ENCODE results near the gene PSIP1. TPM values are rescaled to one million over a fixed set of nuclear protein-coding genes. Genes with fewer than 3 reads are reported as not detected.
A peak's percentile ranks its signal among the peaks of the same experiment; 100 is the strongest.

Gene PSIP1
- total and polyA plus RNA-seq, 4 donors = 14.8 to 75.1 (median 29.8) TPM

GRCh38 chr9:15501803-15502202 is 9.0 kb downstream of the PSIP1 start:
- Histone ChIP-seq H3K36me3 (ENCODE audit: control insufficient read depth in 4 of 4, insufficient read depth in 4 of 4, low read length in 4 of 4) (peaks cover 5 to 30% (median 15%) of the 10 kb centered on the region in 4 donors), H3K9ac (ENCODE audit: insufficient read depth in 1 of 2, low read length in 2 of 2) (no peak overlapping the region), H3K27me3 (ENCODE audit: control insufficient read depth in 3 of 3, insufficient read depth in 3 of 3, low read length in 2 of 3) (no peaks in the 10 kb centered on the region), H3K4me3 (no peak overlapping the region), H3K27ac (ENCODE audit: low read depth in 1 of 2, low read length in 1 of 2) (no peak overlapping the region), H3K4me1 (ENCODE audit: control insufficient read depth in 5 of 5, insufficient read depth in 5 of 5, low read length in 5 of 5) (peaks cover 0 to 13% (median 1%) of the 10 kb centered on the region in 5 donors), H3K9me3 (ENCODE audit: control insufficient read depth in 4 of 4, insufficient read depth in 3 of 4, low read length in 3 of 4) (no peaks in the 10 kb centered on the region)
- 90 to 93% methylated on average over 5 of the region's 5 CpGs for WGBS, 2 donors
- TF ChIP-seq CTCF (IDR thresholded peaks at IDR 0.05; ENCODE audit: control extremely low read depth, extremely low read depth) = no peak
- ATAC-seq (ENCODE audit: insufficient read depth, low FRiP score) (no peak), DNase-seq (no peak)

GRCh38 chr9:15501179-15501578 is 9.6 kb downstream of the PSIP1 start:
- WGBS, 2 donors = 43 to 50% methylated on average over 6 of the region's 6 CpGs
- no peak overlapping the region for H3K4me3 ChIP-seq
- H3K27me3 ChIP-seq (ENCODE audit: control insufficient read depth in 3 of 3, insufficient read depth in 3 of 3, low read length in 2 of 3) = no peaks in the 10 kb centered on the region
- peaks cover 4 to 29% (median 11%) of the 10 kb centered on the region in 4 donors for H3K36me3 ChIP-seq (ENCODE audit: control insufficient read depth in 4 of 4, insufficient read depth in 4 of 4, low read length in 4 of 4)
- TF ChIP-seq CTCF (IDR thresholded peaks at IDR 0.05; ENCODE audit: control extremely low read depth, extremely low read depth) = no peak
- no peaks in the 10 kb centered on the region for H3K9me3 ChIP-seq (ENCODE audit: control insufficient read depth in 4 of 4, insufficient read depth in 3 of 4, low read length in 3 of 4)
- DNase-seq (peak in 2 of 3 donors; percentile 29 to 33), ATAC-seq (ENCODE audit: insufficient read depth, low FRiP score) (no peak)
- H3K27ac ChIP-seq (ENCODE audit: low read depth in 1 of 2, low read length in 1 of 2) = no peak overlapping the region
- H3K4me1 ChIP-seq (ENCODE audit: control insufficient read depth in 5 of 5, insufficient read depth in 5 of 5, low read length in 5 of 5) = peaks cover 0 to 13% (median 1%) of the 10 kb centered on the region in 5 donors
- no peak overlapping the region for H3K9ac ChIP-seq (ENCODE audit: insufficient read depth in 1 of 2, low read length in 2 of 2)

DNA sequence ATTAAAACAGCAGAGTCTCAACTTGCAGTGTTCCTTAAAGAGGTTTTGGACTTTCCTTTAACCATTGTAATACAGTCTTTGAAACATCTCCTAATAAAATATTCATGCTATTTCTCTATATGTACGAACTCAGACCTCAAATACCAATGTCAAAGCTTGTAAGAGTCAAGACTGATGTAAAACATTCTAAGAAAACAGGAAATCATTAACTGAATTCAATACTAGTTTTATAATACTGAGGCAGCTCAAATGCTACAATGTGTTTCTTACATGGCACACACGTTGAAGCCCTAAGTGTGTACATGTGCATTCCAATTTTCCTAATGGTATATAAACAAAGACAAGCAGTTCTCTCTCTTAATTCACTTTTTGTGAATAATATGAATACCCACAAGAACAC is 11.6 kb downstream of the PSIP1 start:
- Histone ChIP-seq H3K4me3 (no peak overlapping the region), H3K9me3 (ENCODE audit: control insufficient read depth in 4 of 4, insufficient read depth in 3 of 4, low read length in 3 of 4) (no peaks in the 10 kb centered on the region), H3K9ac (ENCODE audit: insufficient read depth in 1 of 2, low read length in 2 of 2) (no peak overlapping the region), H3K27me3 (ENCODE audit: control insufficient read depth in 3 of 3, insufficient read depth in 3 of 3, low read length in 2 of 3) (no peaks in the 10 kb centered on the region), H3K27ac (ENCODE audit: low read depth in 1 of 2, low read length in 1 of 2) (no peak overlapping the region), H3K36me3 (ENCODE audit: control insufficient read depth in 4 of 4, insufficient read depth in 4 of 4, low read length in 4 of 4) (peaks cover 0 to 22% (median 5%) of the 10 kb centered on the region in 4 donors), H3K4me1 (ENCODE audit: control insufficient read depth in 5 of 5, insufficient read depth in 5 of 5, low read length in 5 of 5) (peaks cover 0 to 13% (median 0%) of the 10 kb centered on the region in 5 donors)
- 52 to 64% methylated on average over 2 of the region's 2 CpGs for WGBS, 2 donors
- no peak for TF ChIP-seq CTCF (IDR thresholded peaks at IDR 0.05; ENCODE audit: control extremely low read depth, extremely low read depth)
- DNase-seq (peak in 2 of 3 donors; percentile 44 to 57), ATAC-seq (ENCODE audit: insufficient read depth, low FRiP score) (no peak)
